Measurements from ENCODE around the gene YAE1. TPM values are rescaled to one million over a fixed set of nuclear protein-coding genes. Genes with fewer than 3 reads are reported as not detected.

YAE1 gene
- total RNA-seq, 4 donors from 2014 or later, result 13.3 to 18.5 (median 17.0) TPM

DNA sequence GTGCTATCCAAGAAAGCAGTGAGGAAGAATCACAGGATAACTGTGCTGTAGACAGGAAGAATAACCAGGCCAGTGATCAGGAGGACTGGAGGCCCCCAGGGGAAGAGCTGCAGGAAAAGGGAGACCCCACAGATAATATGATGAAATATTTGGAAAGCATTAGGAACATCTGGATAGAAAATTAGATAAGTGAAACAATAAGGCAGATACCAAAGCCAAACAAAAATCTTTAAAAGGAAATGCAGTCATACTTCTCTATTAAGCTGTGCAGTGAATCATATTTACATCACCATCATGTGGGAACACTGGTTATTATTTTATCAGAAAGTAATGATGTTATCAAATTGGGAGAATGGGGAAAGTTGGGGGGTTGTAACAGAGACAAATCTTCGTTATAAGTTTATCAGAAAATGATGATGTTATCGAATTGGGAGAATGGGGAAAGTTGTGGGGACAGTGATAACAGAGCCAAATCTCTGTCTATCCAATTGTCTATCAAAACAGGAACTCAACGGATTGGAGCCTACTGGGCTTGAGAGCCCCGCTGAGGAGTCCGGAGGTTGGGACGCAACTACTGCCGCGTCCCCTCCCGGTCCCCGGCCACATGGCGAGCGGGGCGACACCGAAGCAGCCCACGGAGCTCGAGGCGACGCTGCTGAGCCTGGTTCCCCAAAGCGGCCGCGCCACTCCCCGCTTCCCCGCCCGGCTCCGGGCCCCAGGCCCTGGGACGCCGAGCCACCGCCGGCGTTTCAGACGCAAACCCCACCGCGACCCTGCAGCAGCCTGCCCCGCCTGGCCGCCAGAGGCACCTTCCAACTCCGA lies 43.1 kb downstream of the YAE1 start:
- no peaks in the 10 kb centered on the region for H3K9me3 ChIP-seq
- intact Hi-C loops (cut with DNase I), result no loop called here
- H3K36me3 ChIP-seq, result no peaks in the 10 kb centered on the region
- peak overlapping the region in 1 of 4 donors; percentile 42 for H3K27ac ChIP-seq (replicated peaks in 1 of 4)
- H3K4me3 ChIP-seq, result peak overlapping the region; percentile 38 to 47 (median 42)
- TF ChIP-seq POLR2A (IDR thresholded peaks at IDR 0.05; ENCODE audit: low read depth) (no peak), POLR2AphosphoS5 (IDR thresholded peaks at IDR 0.05) (no peak), EP300 (IDR thresholded peaks at IDR 0.05) (no peak)
- TF ChIP-seq, protein P1, sequence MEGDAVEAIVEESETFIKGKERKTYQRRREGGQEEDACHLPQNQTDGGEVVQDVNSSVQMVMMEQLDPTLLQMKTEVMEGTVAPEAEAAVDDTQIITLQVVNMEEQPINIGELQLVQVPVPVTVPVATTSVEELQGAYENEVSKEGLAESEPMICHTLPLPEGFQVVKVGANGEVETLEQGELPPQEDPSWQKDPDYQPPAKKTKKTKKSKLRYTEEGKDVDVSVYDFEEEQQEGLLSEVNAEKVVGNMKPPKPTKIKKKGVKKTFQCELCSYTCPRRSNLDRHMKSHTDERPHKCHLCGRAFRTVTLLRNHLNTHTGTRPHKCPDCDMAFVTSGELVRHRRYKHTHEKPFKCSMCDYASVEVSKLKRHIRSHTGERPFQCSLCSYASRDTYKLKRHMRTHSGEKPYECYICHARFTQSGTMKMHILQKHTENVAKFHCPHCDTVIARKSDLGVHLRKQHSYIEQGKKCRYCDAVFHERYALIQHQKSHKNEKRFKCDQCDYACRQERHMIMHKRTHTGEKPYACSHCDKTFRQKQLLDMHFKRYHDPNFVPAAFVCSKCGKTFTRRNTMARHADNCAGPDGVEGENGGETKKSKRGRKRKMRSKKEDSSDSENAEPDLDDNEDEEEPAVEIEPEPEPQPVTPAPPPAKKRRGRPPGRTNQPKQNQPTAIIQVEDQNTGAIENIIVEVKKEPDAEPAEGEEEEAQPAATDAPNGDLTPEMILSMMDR (IDR thresholded peaks at IDR 0.05), result no peak
- no peak for DNase-seq (ENCODE audit: extremely low spot score)
- H3K27me3 ChIP-seq, result peaks cover 0 to 44% (median 5%) of the 10 kb centered on the region in 4 donors
- peaks cover 9 to 14% (median 12%) of the 10 kb centered on the region in 4 donors for H3K4me1 ChIP-seq
- WGBS, result 8% methylated on average over 35 of the region's 36 CpGs

DNA sequence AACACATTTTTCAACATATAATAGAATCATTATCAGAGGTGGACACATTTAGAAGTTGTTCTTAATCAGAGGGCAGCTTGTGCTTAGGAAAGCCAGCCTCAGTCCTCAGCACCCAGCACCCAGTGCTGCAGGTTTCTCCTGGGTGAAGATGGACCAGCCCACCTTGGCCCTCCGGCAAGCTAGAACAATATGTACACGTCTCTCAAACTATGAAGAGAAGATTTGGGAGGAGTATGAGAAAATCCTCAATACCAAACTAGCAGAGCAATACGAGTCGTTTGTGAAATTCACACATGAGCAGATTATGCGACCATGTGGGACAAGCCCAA lies 43.7 kb downstream of the YAE1 start:
- 70% methylated on average over 5 of the region's 5 CpGs for WGBS

DNA sequence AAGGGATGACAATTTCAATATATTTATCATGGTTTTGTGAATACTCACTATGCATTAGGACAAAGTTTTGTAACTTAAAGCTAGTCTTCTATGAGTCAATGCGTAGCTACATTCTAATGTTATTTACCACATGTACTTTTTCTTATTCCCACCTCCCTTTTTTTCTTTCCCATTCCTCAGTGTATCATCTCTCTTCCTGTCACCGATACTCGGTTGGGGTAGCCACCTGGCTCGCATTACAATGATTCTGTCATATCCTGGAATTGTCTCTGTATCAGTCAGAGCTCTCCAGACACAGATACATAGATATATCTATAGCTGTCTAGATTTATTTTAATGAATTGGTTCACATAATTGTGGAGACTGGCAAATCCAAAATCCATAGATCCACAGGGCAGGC lies 47.4 kb downstream of the YAE1 start:
- intact Hi-C loops (cut with DNase I), result no loop called here
- H3K9me3 ChIP-seq, result no peaks in the 10 kb centered on the region
- H3K4me3 ChIP-seq, result no peak overlapping the region
- DNase-seq (ENCODE audit: extremely low spot score), result no peak
- peaks cover 0 to 45% (median 3%) of the 10 kb centered on the region in 4 donors for H3K27me3 ChIP-seq
- no peak overlapping the region for H3K27ac ChIP-seq (replicated peaks in 1 of 4)
- WGBS, result 69% methylated on average over 4 of the region's 4 CpGs
- H3K36me3 ChIP-seq, result no peaks in the 10 kb centered on the region
- no peak for TF ChIP-seq POLR2A (IDR thresholded peaks at IDR 0.05; ENCODE audit: low read depth)
- TF ChIP-seq POLR2AphosphoS5 (IDR thresholded peaks at IDR 0.05), result no peak
- TF ChIP-seq EP300 (IDR thresholded peaks at IDR 0.05), result no peak
- TF ChIP-seq, protein P1 (IDR thresholded peaks at IDR 0.05), result no peak
- H3K4me1 ChIP-seq, result peaks cover 9 to 14% (median 12%) of the 10 kb centered on the region in 4 donors

More for the DNA sequence above, 43.7 kb downstream of the YAE1 start:
- Histone ChIP-seq H3K4me3 (peak overlapping the region; percentile 38 to 47 (median 42)), H3K4me1 (peaks cover 9 to 14% (median 12%) of the 10 kb centered on the region in 4 donors), H3K27me3 (peaks cover 0 to 50% (median 5%) of the 10 kb centered on the region in 4 donors), H3K36me3 (no peaks in the 10 kb centered on the region), H3K9me3 (no peaks in the 10 kb centered on the region), H3K27ac (replicated peaks in 1 of 4) (peak overlapping the region in 1 of 4 donors; percentile 42)
- TF ChIP-seq POLR2AphosphoS5 (IDR thresholded peaks at IDR 0.05) (no peak), POLR2A (IDR thresholded peaks at IDR 0.05; ENCODE audit: low read depth) (no peak), EP300 (IDR thresholded peaks at IDR 0.05) (no peak)
- TF ChIP-seq, protein P1 (IDR thresholded peaks at IDR 0.05), result no peak
- no peak for DNase-seq (ENCODE audit: extremely low spot score)
- intact Hi-C loops (cut with DNase I), result no loop called here

DNA sequence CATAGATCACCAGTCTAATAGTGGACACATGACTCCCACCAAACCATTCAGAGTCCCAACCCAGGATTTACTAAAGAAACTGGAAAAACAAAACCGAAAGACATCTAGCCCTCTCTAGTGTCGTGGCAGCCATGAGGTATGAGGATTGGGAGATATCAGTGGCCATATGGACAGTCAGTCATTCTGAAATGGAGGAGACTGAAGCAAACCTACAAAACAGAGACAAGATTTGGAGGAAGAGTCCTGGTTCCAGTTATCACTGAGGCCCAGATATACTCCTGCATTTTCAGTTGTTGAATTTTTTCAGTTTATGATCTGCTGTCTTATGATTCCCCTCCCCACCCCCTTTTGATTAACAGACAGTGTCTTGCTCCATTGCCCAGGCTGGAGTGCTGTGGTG lies 48.1 kb downstream of the YAE1 start:
- no peak overlapping the region for H3K4me3 ChIP-seq
- H3K9me3 ChIP-seq, result no peaks in the 10 kb centered on the region
- H3K4me1 ChIP-seq, result peaks cover 5 to 10% (median 8%) of the 10 kb centered on the region in 4 donors
- WGBS, result 93% methylated on average over 2 of the region's 2 CpGs
- H3K27me3 ChIP-seq, result peaks cover 0 to 45% (median 3%) of the 10 kb centered on the region in 4 donors
- no peak for DNase-seq (ENCODE audit: extremely low spot score)
- intact Hi-C loops (cut with DNase I), result no loop called here
- H3K27ac ChIP-seq (replicated peaks in 1 of 4), result no peak overlapping the region
- no peaks in the 10 kb centered on the region for H3K36me3 ChIP-seq
- no peak for TF ChIP-seq POLR2AphosphoS5 (IDR thresholded peaks at IDR 0.05)
- TF ChIP-seq EP300 (IDR thresholded peaks at IDR 0.05), result no peak
- TF ChIP-seq, protein P1 (IDR thresholded peaks at IDR 0.05), result no peak
- no peak for TF ChIP-seq POLR2A (IDR thresholded peaks at IDR 0.05; ENCODE audit: low read depth)
